GM21576 (cell line): ENCODE measurements around the gene SCN7A.
A peak's percentile ranks its signal among the peaks of the same experiment; 100 is the strongest.
"Not testable (repeated sequence)": the region's sequence is repeated elsewhere in the genome, so short reads cannot be mapped to it uniquely, and the experiment has no call there.

ENCODE experiments used
- ATAC-seq: cut with Tn5 transposase; IDR thresholded peaks from one replicate; pipeline ENCODE4 v1.9.1; 2021; ENCODE audit warnings: mild to moderate bottlenecking, moderate library complexity; ENCODE audit not compliant: unreplicated experiment

Gene SCN7A

DNA sequence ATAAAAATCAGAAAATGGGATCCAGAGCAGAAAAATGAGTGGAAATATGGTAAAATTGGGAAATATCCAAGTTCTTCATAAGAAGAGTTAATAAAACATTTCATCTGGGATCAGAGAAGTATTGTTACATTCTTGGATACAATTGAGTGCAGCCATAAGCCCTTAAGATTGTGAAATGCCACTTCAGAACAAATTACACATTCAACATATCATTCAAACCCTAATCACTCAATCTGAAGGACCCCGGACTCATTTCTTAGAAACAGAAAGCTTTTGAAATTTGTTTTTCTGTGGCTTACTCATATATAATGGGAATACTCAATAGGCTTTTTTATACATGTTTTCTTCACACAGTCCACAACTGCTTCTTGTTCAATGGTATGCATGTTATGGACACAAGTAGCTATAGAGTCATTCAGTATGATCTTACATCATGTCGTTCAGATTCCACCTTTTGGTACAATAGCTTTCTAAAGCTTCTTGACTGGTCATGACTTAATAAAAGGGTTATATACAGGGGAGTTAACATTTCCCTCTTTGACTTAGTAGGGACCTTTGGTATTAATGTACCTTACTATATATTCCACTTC, 39.9 kb downstream of the SCN7A start:
- ATAC-seq: no peak

DNA sequence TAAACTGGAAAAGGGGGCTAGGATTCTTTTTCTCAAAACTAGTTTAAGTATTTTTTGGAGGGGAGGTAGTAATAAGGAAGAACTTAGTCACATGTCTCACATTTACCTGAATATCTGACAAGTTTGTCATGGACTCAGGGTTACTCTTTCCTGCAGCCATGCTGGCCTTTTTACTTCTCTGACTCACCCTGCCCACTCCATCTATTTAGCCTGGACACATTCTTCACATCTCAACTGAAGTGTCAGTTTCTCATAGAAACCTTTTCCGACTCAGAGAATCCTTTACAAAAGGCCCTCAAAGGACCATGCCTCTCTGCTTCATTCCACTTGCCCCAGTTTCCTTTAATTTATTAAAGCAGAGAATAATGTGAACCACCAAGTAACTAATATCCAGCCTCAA, 42.6 kb downstream of the SCN7A start:
- ATAC-seq: no peak

DNA sequence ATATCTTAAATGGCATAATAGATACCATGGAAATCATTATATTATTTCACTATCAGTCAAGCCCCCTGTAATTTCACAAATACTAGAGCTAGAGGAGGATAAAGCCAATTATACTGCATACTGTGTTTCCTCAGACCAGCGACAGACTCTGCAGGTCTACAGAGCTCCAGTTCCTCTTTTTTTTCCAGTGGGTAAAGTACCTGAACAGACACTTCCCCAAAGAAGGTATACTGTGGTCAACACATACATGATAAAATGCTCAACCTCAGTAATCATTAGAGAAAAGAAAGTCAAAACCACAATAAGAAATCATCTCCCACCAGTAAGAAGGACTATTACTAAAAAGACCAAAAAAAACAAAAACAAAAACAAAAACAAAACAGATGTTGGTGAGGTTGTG, 44.6 kb downstream of the SCN7A start:
- peak; percentile 89 for ATAC-seq

DNA sequence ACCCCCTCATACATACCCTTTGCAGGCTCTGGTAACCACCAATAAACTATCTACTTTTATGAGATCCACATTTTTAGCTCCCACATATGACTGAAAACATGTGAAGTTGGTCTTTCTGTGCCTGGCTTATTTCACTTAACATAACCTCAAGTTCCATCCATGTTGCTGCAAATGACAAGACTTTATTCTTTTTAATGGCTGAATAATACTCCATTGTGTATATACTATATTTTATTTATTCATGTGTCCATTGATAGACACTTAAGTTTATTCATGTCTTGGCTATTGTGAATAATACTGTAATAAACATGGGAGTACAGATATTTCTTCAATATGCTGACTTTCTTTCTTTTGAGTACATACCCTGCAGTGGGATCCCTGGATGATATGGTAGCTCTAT, 45.9 kb downstream of the SCN7A start:
- ATAC-seq: no peak

- ATAC-seq: no peak
These were observed 49.7 kb downstream of the SCN7A start for GRCh38 chr2:166444306-166444705.

DNA sequence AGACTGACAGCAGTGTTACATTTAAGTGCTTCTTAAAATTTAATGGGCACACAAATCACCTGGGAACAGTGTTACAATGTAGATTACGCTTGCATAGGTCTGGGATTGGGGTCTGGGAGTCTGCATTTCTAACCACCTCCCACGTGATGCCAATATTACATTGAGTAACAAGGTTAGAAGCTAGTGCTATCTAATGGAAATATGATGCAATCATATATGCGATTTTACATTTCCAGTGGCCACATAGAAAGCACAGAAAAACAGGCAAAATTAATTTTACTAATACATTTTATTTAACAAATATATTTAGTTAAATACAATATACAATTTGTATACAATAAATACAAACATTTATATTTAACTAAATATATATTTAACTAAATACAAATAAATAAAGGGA, 53.7 kb downstream of the SCN7A start:
- no peak for ATAC-seq

DNA sequence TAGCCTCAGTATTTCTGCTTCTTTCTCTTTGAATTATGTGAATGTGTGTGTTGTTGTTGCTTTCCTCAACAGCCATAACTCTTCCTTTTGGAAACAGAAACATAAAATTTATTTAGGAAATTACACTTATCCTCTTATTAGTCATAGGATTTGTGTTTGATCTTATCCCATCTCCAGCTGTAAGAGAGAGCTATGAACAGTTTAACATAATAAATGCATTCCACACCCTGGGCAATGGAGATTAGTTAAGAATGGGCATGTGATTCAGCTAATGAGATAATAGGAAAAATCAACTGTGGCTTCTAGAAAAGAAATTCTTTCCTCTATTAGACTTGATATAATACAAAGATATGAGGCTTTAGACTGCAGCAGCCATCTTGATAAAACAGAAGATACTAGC, 55.0 kb downstream of the SCN7A start:
- ATAC-seq: no peak

DNA sequence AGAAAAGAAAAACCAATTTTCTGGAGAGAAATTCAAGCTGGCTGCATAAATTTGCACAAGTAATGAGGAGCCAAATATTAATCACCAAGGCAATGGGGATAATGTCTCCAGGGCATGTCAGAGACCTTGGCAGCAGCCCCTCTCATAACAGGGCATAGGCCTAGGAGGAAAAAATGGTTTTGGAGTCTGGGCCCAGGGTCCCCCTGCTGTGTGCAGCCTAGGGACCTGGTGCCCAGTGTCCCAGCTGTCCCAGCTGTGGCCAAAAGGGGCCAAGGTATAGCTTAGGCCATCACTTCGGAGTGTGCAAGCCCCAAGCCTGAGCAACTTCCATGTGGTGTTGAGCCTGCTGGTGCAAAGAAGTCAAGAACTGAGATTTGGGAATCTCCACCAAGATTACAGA, 57.1 kb downstream of the SCN7A start:
- ATAC-seq: no peak

GRCh38 chr2:166436189-166436588, 57.9 kb downstream of the SCN7A start:
- ATAC-seq: no peak

- no peak for ATAC-seq
These were observed 59.6 kb downstream of the SCN7A start for GRCh38 chr2:166434491-166434890.

DNA sequence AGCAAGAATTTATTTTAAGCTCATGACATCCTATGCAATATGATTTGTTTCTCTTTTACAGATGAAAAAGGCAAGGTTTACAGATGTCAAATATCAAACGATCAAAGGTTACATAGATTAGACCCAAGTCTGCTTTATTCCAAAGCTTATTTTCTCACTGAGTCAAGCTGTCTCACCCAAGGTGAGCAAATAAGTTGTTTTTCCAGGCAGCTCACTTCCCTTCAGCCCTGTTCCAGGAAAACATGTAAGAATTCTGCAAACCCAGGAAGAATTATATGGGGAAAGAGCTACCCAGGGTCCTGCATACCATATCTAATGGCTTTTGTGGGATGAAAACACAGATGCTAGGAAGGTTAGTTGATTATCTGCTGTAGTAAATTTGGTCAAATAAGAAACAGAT, 60.6 kb downstream of the SCN7A start:
- no peak for ATAC-seq

GRCh38 chr2:166432331-166432730, 61.7 kb downstream of the SCN7A start:
- no peak for ATAC-seq

- no peak for ATAC-seq
These were observed 69.2 kb downstream of the SCN7A start for GRCh38 chr2:166424841-166425240.

DNA sequence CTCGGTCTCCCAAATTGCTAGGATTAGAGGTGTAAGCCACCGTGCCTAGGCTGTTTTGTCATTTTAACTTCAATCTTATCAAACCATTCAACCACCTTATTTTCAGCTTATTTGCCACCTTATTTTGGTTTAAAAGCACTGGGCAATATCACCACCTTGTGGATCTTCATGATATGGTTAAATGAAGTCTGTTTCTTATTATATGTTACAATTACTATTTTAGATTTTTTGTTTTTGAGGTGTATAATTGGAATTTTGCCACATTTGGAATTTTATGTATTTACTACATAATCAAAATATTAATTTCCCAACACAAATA, 74.5 kb downstream of the SCN7A start:
- no peak for ATAC-seq

- no peak for ATAC-seq
These were observed 75.0 kb downstream of the SCN7A start for GRCh38 chr2:166418853-166419615.

DNA sequence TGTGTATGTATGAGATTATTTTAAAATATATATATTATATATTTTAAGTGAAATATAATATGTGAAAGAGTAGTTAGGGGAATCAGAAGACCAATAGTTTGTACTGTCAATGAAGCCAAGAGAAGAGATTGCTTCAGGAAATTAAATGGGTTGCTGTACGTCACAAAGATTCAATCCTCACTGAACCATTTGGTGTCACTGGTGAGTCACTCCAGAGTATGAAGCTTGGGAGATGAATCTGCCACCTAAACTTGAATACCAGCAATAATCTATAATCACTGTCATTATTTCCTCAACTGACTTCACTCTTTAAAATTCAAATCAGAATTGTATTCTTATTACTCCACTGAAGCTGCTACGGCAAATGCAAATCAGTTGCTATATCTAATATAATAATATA, 76.4 kb downstream of the SCN7A start:
- ATAC-seq: no peak

DNA sequence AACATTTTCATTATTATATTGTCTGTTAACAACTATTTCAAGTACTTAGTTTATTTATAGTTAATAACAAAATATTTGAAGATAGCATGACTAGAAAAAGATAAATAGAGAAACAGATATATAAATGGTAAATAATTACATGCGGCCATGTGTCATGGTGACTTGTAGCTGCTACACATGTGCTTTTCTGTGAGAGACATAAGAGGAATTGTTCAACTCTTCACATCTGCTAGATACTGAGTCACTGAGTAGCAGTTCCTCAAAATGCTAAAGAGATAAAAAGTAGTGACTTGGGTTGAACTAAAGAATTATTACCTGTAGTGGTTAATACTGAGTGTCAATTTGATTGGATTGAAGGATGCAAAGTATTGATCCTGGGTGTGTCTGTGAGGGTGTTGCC, 80.8 kb downstream of the SCN7A start:
- ATAC-seq: no peak

- no peak for ATAC-seq
These were observed 82.4 kb downstream of the SCN7A start for GRCh38 chr2:166411473-166412230.

DNA sequence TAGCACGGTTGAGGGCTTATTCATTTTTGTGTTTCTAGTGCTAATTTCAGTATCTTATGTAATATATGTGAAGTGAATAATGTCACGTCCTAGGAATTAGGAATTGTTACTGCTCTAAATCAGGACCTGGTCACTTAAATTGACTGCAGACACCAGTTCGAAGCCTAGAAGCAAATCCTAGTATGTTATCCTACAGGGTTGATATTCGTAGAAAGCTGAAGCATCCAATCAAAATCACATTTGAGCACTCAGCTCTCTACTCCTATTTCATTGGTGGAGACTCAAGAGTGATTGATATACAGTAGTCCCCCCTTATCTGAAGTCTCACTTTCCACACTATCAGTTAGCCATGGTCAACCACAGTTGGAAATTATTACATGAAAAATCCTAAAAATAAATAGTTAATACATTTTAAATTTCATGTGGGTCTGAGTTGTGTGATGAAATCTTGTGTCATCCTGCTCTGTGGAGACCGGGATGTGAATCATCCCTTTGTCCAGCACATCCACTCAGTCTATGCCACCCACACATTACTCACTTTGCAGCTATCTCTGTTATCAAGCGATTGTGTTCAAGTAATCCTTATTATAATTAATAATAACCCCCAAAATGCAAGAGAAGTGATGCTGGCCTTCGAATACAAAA, 83.1 kb downstream of the SCN7A start:
- ATAC-seq: no peak

DNA sequence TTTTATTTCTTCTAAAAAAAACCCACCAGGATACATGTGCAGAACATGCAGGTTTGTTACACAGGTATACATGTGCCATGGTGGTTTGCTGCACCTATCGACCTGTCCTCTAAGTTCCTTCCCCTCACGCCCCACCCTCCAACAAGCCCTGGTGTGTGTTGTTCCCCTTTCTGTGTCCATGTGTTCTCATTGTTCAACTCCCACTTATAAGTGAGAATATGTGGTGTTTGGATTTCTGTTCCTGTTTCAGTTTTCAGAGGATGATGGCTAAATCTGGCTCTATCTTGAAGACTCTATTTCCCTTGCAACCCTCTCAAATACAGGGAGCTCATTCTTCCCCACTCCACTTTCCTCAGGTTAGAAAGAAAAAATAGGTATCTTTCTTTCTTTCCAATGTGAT, 86.3 kb downstream of the SCN7A start:
- not testable (repeated sequence) for ATAC-seq

GRCh38 chr2:166406374-166406773, 87.7 kb downstream of the SCN7A start:
- ATAC-seq: no peak

GRCh38 chr2:166405569-166405926, 88.5 kb downstream of the SCN7A start:
- ATAC-seq: no peak
